RWPE2 (cell line): ENCODE results near the gene ITK.

Experiments used
- ATAC-seq: fragments of 200-7000 bp; cut with Tn5 transposase; 3 replicates; pipeline ENCODE4 v1.9.1; 2021; ENCODE audit warnings: low read depth
- DNase-seq: peaks from one replicate; pipeline ENCODE4 v3.0.0-alpha.2; 2020; ENCODE audit warnings: low spot score
- H3K27ac ChIP-seq: fragments of 450-650 bp; 2 replicates; pipeline ENCODE4 v1.5.1; 2017; ENCODE audit warnings: mild to moderate bottlenecking; ENCODE audit not compliant: poor library complexity, severe bottlenecking
- H3K27me3 ChIP-seq: fragments of 250-450 bp; sonication (Bioruptor Pico); 2 replicates; pipeline ENCODE4 v1.5.1; 2021; ENCODE audit warnings: mild to moderate bottlenecking, moderate library complexity; ENCODE audit not compliant: insufficient read depth, poor library complexity, severe bottlenecking
- H3K36me3 ChIP-seq: fragments of 250-450 bp; sonication (Bioruptor Pico); 2 replicates; pipeline ENCODE4 v1.5.1; 2020; ENCODE audit warnings: low read depth, mild to moderate bottlenecking, moderate library complexity
- H3K4me1 ChIP-seq: fragments of 250-450 bp; sonication (Bioruptor Pico); 2 replicates; pipeline ENCODE4 v1.5.1; 2021; ENCODE audit warnings: mild to moderate bottlenecking, moderate library complexity; ENCODE audit not compliant: insufficient read depth, poor library complexity, severe bottlenecking
- H3K4me3 ChIP-seq: fragments of 250-450 bp; sonication (Bioruptor Pico); 2 replicates; pipeline ENCODE4 v1.5.1; 2021; ENCODE audit warnings: mild to moderate bottlenecking, moderate library complexity; ENCODE audit not compliant: severe bottlenecking
- H3K9me3 ChIP-seq: fragments of 250-450 bp; sonication (Bioruptor Pico); 2 replicates; pipeline ENCODE4 v1.5.1; 2021; ENCODE audit warnings: mild to moderate bottlenecking, moderate library complexity; ENCODE audit not compliant: severe bottlenecking
- TF ChIP-seq, protein P1 (sequence below): fragments of 450-650 bp; IDR thresholded peaks from one replicate; pipeline ENCODE4 v1.5.1; 2017; ENCODE audit warnings: mild to moderate bottlenecking, moderate library complexity; ENCODE audit not compliant: poor library complexity, severe bottlenecking

The ITK gene

DNA sequence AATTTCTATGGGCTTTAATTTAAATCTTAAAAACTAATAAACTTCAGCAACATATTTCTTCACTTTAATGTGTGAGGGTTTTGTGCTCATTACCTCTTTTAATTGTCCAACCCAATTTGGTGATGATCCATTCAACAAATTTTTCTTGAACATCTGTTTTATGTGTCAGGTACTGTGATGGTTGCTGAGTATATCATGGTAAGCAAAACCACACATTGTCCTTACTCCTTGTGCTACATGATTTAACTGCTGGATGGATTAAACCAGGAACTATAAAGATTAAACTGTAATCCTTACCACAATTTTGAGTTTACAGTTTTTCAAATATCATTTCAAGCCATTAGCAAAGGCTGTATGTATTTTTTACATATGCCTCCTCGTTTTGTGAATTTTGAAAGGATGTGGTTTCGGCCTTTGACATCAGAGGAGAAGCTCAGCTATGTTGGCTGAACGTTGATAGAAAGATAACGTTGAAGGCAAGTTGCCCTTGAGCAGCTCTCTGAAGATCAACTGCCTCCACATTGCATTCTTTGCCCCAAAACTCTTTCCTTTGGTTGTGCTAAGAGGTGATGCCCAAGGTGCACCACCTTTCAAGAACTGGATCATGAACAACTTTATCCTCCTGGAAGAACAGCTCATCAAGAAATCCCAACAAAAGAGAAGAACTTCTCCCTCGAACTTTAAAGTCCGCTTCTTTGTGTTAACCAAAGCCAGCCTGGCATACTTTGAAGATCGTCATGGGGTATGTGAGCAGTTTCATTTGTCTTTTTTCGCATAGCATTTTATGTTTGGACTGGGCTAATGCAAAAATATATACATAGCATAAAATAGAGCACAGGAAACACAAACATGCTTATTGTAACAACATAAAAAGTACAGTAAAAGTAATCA lies at the start of gene ITK:
ITK (plus strand) TSS at position 467 of the 891 bp plus-strand sequence; CDS start at position 605, 138 bp downstream.
- Histone ChIP-seq H3K27ac (no peak within 1 kb of the TSS), H3K4me1 (no peaks in the 10 kb centered on the region), H3K27me3 (peaks cover 19% of the 10 kb centered on the region), H3K9me3 (no peaks in the 10 kb centered on the region), H3K4me3 (no peak within 1 kb of the TSS), H3K36me3 (no peaks in the 10 kb centered on the region)
- no peak for DNase-seq
- ATAC-seq, result no peak
- TF ChIP-seq, protein P1, sequence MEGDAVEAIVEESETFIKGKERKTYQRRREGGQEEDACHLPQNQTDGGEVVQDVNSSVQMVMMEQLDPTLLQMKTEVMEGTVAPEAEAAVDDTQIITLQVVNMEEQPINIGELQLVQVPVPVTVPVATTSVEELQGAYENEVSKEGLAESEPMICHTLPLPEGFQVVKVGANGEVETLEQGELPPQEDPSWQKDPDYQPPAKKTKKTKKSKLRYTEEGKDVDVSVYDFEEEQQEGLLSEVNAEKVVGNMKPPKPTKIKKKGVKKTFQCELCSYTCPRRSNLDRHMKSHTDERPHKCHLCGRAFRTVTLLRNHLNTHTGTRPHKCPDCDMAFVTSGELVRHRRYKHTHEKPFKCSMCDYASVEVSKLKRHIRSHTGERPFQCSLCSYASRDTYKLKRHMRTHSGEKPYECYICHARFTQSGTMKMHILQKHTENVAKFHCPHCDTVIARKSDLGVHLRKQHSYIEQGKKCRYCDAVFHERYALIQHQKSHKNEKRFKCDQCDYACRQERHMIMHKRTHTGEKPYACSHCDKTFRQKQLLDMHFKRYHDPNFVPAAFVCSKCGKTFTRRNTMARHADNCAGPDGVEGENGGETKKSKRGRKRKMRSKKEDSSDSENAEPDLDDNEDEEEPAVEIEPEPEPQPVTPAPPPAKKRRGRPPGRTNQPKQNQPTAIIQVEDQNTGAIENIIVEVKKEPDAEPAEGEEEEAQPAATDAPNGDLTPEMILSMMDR, result no peak

DNA sequence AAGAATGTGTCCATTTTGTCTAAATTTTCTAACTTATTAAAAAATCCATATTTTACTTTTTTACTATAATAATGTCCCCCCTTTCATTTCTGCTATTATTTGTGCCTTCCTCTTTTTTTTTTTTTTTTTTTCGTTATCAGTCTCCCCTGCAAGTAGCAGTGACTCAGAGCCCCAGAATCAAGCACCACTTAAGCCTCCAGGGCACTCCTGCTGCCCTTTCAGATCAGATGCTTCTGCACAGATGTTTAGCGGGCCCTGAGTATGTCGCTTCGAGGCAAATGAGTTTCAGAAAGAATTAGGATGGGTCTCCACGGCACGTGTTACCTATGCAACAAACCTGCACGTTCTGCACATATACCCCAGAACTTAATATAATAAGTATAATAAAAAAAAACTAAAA lies 49.7 kb upstream of the ITK start:
- no peak for DNase-seq
- TF ChIP-seq, protein P1, result no peak
- no peak for ATAC-seq

DNA sequence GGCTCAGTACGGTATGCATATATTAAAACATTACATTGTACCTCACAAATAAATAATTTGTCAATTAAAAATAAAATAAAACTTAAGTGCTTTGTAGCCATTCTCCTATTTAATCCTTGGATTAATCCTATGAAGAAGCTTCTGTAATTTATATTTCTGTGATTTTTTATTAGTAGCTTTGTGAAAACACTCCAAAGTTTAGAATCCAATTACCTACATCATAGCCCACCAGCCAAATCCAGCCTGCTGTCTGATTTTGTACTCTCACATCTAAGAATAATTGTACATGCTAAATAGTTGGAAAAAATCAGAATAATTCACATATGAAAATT lies 48.4 kb upstream of the ITK start:
- no peaks in the 10 kb centered on the region for H3K9me3 ChIP-seq
- H3K27me3 ChIP-seq, result no peaks in the 10 kb centered on the region
- peaks cover 3% of the 10 kb centered on the region for H3K36me3 ChIP-seq
- ATAC-seq, result no peak
- DNase-seq, result no peak
- no peaks in the 10 kb centered on the region for H3K4me1 ChIP-seq
- no peak overlapping the region for H3K27ac ChIP-seq
- TF ChIP-seq, protein P1, result peak; percentile 41
- no peak overlapping the region for H3K4me3 ChIP-seq

More for the DNA sequence above, 49.7 kb upstream of the ITK start:
- Histone ChIP-seq H3K4me3 (no peak overlapping the region), H3K27ac (no peak overlapping the region), H3K27me3 (no peaks in the 10 kb centered on the region), H3K4me1 (no peaks in the 10 kb centered on the region), H3K9me3 (no peaks in the 10 kb centered on the region), H3K36me3 (no peaks in the 10 kb centered on the region)

DNA sequence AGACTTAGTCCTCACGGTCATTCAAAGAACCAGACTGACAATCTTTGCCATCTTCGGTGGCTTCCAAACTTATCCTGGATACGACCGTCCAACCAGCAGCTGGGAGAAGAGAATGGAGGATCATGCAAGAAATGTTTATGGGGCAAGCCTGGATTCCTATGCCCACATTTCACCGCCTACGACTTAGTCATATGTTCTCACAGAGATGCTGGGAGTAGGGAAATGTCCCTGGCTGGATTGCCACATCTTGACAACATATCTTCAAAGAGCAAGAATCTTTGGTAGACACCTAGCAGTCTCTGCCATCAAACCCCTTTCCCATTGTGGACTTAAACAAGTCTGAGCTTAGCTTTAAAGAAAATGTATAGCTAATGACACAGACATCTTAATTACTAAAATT lies 42.9 kb upstream of the ITK start:
- DNase-seq, result no peak
- H3K4me3 ChIP-seq, result no peak overlapping the region
- H3K36me3 ChIP-seq, result peaks cover 29% of the 10 kb centered on the region
- H3K27me3 ChIP-seq, result no peaks in the 10 kb centered on the region
- TF ChIP-seq, protein P1, result no peak
- no peak overlapping the region for H3K27ac ChIP-seq
- no peak for ATAC-seq
- H3K4me1 ChIP-seq, result peaks cover 4% of the 10 kb centered on the region
- H3K9me3 ChIP-seq, result no peaks in the 10 kb centered on the region
